Keratinocyte (primary cell): Measurements from ENCODE around the gene NELL2.

Experiments used
- CTCF ChIP-seq, 3 experiments: IDR thresholded peaks in 1 of 3; conservative IDR thresholded peaks in 1 of 3; optimal IDR thresholded peaks in 1 of 3; 2 replicates in 2 of 3; 3 replicates in 1 of 3; pipeline versions ENCODE3 to v1.5.1; 2011; ENCODE audit warnings: low read length in 3 of 3, mild to moderate bottlenecking in 3 of 3, moderate library complexity in 2 of 3, control low read depth in 1 of 3, inconsistent platforms in 1 of 3; ENCODE audit not compliant: insufficient read depth in 2 of 3; ENCODE audit errors: extremely low read depth in 1 of 3
- EZH2 ChIP-seq: IDR thresholded peaks from one replicate; pipeline ENCODE4 v1.6.1; 2012; ENCODE audit warnings: inconsistent platforms, mild to moderate bottlenecking, low read length, moderate library complexity

GRCh38 chr12:44788731-44789130 lies 87.4 kb downstream of the NELL2 start:
- TF ChIP-seq CTCF (optimal IDR thresholded peaks at IDR 0.05 in 1 of 3, IDR thresholded peaks at IDR 0.05 in 1 of 3, conservative IDR thresholded peaks at IDR 0.05 in 1 of 3; ENCODE audit: extremely low read depth in 1 of 3, insufficient read depth in 2 of 3, low read length in 3 of 3): no peak
- TF ChIP-seq EZH2: no peak
